H9 (cell line): ENCODE measurements around the gene SH2D1B. TPM values are rescaled to one million over a fixed set of nuclear protein-coding genes. Genes with fewer than 3 reads are reported as not detected.

Source experiments
- DNase-seq: peaks from one replicate; pipeline ENCODE4 v3.0.0-alpha.2; 2017
- H2AFZ ChIP-seq: one replicate; pipeline ENCODE4 v1.6.1; 2013; ENCODE audit warnings: mild to moderate bottlenecking, low read length, control low read depth, moderate library complexity
- H2AK5ac ChIP-seq: 2 replicates; pipeline ENCODE4 v1.6.1; 2013; ENCODE audit warnings: low read length, control low read depth, mixed read lengths; ENCODE audit not compliant: insufficient read length
- H2BK120ac ChIP-seq: one replicate; pipeline ENCODE4 v1.6.1; 2013; ENCODE audit warnings: low read depth, mild to moderate bottlenecking, low read length, control low read depth, inconsistent platforms; ENCODE audit not compliant: poor library complexity, severe bottlenecking
- H2BK12ac ChIP-seq: 2 replicates; pipeline ENCODE4 v1.6.1; 2013; ENCODE audit warnings: low read length, control low read depth, mixed read lengths, low read depth; ENCODE audit not compliant: insufficient read length
- H2BK15ac ChIP-seq: 2 replicates; pipeline ENCODE4 v1.6.1; 2013; ENCODE audit warnings: low read depth, low read length, control low read depth
- H2BK20ac ChIP-seq: one replicate; pipeline ENCODE4 v1.6.1; 2013; ENCODE audit warnings: low read depth, mild to moderate bottlenecking, low read length, control low read depth, inconsistent platforms; ENCODE audit not compliant: poor library complexity, severe bottlenecking
- H2BK5ac ChIP-seq: 2 replicates; pipeline ENCODE4 v1.6.1; 2013; ENCODE audit warnings: low read length, control low read depth, mixed read lengths; ENCODE audit not compliant: insufficient read length
- H3K14ac ChIP-seq: 2 replicates; pipeline ENCODE4 v1.6.1; 2013; ENCODE audit warnings: low read length, control low read depth; ENCODE audit not compliant: insufficient read depth
- H3K18ac ChIP-seq: 2 replicates; pipeline ENCODE4 v1.6.1; 2013; ENCODE audit warnings: low read depth, mild to moderate bottlenecking, mixed read lengths, low read length, control low read depth; ENCODE audit not compliant: insufficient read length
- H3K23ac ChIP-seq: 2 replicates; pipeline ENCODE4 v1.6.1; 2013; ENCODE audit warnings: low read length, control low read depth, mixed read lengths, low read depth; ENCODE audit not compliant: insufficient read length
- H3K23me2 ChIP-seq: 2 replicates; pipeline ENCODE4 v1.6.1; 2013; ENCODE audit warnings: low read depth, mild to moderate bottlenecking, mixed read lengths, low read length, control low read depth; ENCODE audit not compliant: insufficient read length, poor library complexity, severe bottlenecking
- H3K27ac ChIP-seq: 2 replicates; pipeline ENCODE4 v1.5.1; 2013; ENCODE audit warnings: low read length, control low read depth, mixed read lengths, low read depth; ENCODE audit not compliant: insufficient read length
- H3K27me3 ChIP-seq: 2 replicates; pipeline ENCODE4 v1.6.1; 2013; ENCODE audit warnings: low read length, control low read depth, inconsistent platforms; ENCODE audit not compliant: insufficient read depth
- H3K4ac ChIP-seq: 2 replicates; pipeline ENCODE4 v1.6.1; 2013; ENCODE audit warnings: low read depth, mild to moderate bottlenecking, control low read depth, inconsistent platforms, low read length, moderate library complexity
- H3K4me1 ChIP-seq: 2 replicates; pipeline ENCODE4 v1.6.1; 2013; ENCODE audit warnings: low read length, control low read depth, inconsistent platforms; ENCODE audit not compliant: insufficient read depth
- H3K4me2 ChIP-seq: 2 replicates; pipeline ENCODE4 v1.6.1; 2013; ENCODE audit warnings: low read length, control low read depth, mixed read lengths; ENCODE audit not compliant: insufficient read length, insufficient read depth
- H3K56ac ChIP-seq: 2 replicates; pipeline ENCODE4 v1.6.1; 2013; ENCODE audit warnings: low read depth, mild to moderate bottlenecking, mixed read lengths, low read length, control low read depth; ENCODE audit not compliant: insufficient read length
- H3K79me1 ChIP-seq: 2 replicates; pipeline ENCODE4 v1.6.1; 2013; ENCODE audit warnings: low read depth, mild to moderate bottlenecking, moderate library complexity, low read length, control low read depth, inconsistent platforms; ENCODE audit not compliant: insufficient read depth, poor library complexity, severe bottlenecking
- H3K79me2 ChIP-seq: 2 replicates; pipeline ENCODE4 v1.6.1; 2013; ENCODE audit warnings: low read length, control low read depth, inconsistent platforms; ENCODE audit not compliant: insufficient read depth
- H3K9ac ChIP-seq: 2 replicates; pipeline ENCODE4 v1.6.1; 2013; ENCODE audit warnings: low read length, control low read depth, mixed read lengths; ENCODE audit not compliant: insufficient read length; ENCODE audit errors: extremely low read depth
- H3K9me3 ChIP-seq: one replicate; pipeline ENCODE4 v1.6.1; 2013; ENCODE audit warnings: low read depth, low read length, inconsistent platforms; ENCODE audit not compliant: control insufficient read depth
- H3T11ph ChIP-seq: one replicate; pipeline ENCODE4 v1.6.1; 2013; ENCODE audit warnings: mild to moderate bottlenecking, low read length, control low read depth, inconsistent platforms
- H4K20me1 ChIP-seq: one replicate; pipeline ENCODE4 v1.6.1; 2013; ENCODE audit not compliant: control insufficient read depth, insufficient read length, insufficient read depth
- H4K5ac ChIP-seq: 2 replicates; pipeline ENCODE4 v1.6.1; 2013; ENCODE audit warnings: low read depth, mild to moderate bottlenecking, mixed read lengths, low read length, control low read depth; ENCODE audit not compliant: insufficient read length
- H4K8ac ChIP-seq: replicated peaks from 2 replicates; pipeline ENCODE4 v1.6.1; 2013; ENCODE audit warnings: low read length, control low read depth, mixed read lengths, low read depth; ENCODE audit not compliant: insufficient read length
- H4K91ac ChIP-seq: 2 replicates; pipeline ENCODE4 v1.6.1; 2013; ENCODE audit warnings: low read depth, mild to moderate bottlenecking, moderate library complexity, mixed read lengths, low read length, control low read depth; ENCODE audit not compliant: insufficient read length
- H3K27ac Mint-ChIP-seq, 3 experiments: 2 replicates in 2 of 3; 3 replicates in 1 of 3; pipeline ENCODE4 v1.8.0; 2020 to 2021; ENCODE audit warnings: mixed read lengths in 3 of 3, mild to moderate bottlenecking in 1 of 3, moderate library complexity in 1 of 3
- H3K27me3 Mint-ChIP-seq: 2 replicates; pipeline ENCODE4 v1.8.0; 2021; ENCODE audit warnings: low read depth, mild to moderate bottlenecking, moderate library complexity, mixed read lengths
- H3K36me3 Mint-ChIP-seq, 3 experiments: 2 replicates in 2 of 3; 3 replicates in 1 of 3; pipeline ENCODE4 v1.8.0; 2020 to 2021; ENCODE audit warnings: low read depth in 3 of 3, mixed read lengths in 3 of 3; ENCODE audit not compliant: insufficient read depth in 1 of 3
- H3K4me1 Mint-ChIP-seq, 2 experiments: 2 replicates each; pipeline ENCODE4 v1.8.0; 2020; ENCODE audit warnings: mixed read lengths in 2 of 2
- H3K4me3 Mint-ChIP-seq, 2 experiments: 2 replicates in 1 of 2; 3 replicates in 1 of 2; pipeline ENCODE4 v1.8.0; 2020 to 2021; ENCODE audit warnings: mild to moderate bottlenecking in 2 of 2, mixed read lengths in 2 of 2, moderate library complexity in 1 of 2
- H3K9me3 Mint-ChIP-seq, 2 experiments: 2 replicates in 1 of 2; 3 replicates in 1 of 2; pipeline ENCODE4 v1.8.0; 2020; ENCODE audit warnings: mild to moderate bottlenecking in 2 of 2, mixed read lengths in 2 of 2, moderate library complexity in 1 of 2
- CTCF ChIP-seq: fragments of 200-600 bp; sonication (generic); conservative IDR thresholded peaks from 3 replicates; pipeline ENCODE4 v1.8.0; 2021; ENCODE audit warnings: antibody characterized with exemption, mild to moderate bottlenecking
- WGBS: extraction: QIAGEN DNeasy Blood & Tissue Kit; methylation state at CpG from one replicate; pipeline ENCODE4 v1.1.7; 2013; ENCODE audit warnings: missing lambda C conversion rate, low lambda C conversion rate, mixed read lengths; ENCODE audit not compliant: insufficient read length; ENCODE audit errors: extremely low coverage; 5-methylcytosine and 5-hydroxymethylcytosine counted together
- total RNA-seq: library from RNA; stranded (reverse); gene quantifications from 2 replicates; pipeline ENCODE4 v1.2.1, GENCODE V29; 2021

Gene SH2D1B
- total RNA-seq, 1 experiment from 2014 or later: not detected

DNA sequence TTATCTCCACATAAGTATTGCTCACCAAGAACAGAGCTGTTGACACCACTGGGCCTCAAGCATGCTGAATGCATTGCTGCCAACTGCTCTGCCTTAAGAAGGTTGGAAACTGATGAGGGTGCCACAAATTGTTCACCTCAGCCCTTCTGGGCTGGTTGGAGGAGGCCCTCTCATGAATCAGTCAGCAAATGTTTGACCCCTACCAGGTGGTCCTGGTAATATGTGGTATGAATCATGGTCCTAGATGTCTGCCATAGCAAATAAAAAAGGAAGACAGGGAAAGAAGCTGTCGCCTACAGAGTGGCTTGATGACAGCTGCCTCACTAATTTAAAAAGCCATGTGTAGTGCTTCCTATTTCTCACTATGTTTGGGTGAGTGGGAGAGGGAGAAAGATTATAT lies 47.4 kb downstream of the SH2D1B start:
- H4K8ac ChIP-seq: no peak overlapping the region
- WGBS: no CpG with 5 or more reads among the region's 1 CpG
- TF ChIP-seq CTCF: no peak
- H3K56ac ChIP-seq: no peak overlapping the region
- H3K4ac ChIP-seq: no peak overlapping the region
- no peak overlapping the region for H2AFZ ChIP-seq
- H3K27ac ChIP-seq: no peak overlapping the region
- no peak overlapping the region for H4K91ac ChIP-seq
- H3K4me3 Mint-ChIP-seq: no peak overlapping the region
- no peaks in the 10 kb centered on the region for H3K79me2 ChIP-seq
- no peak overlapping the region for H2BK120ac ChIP-seq
- no peak overlapping the region for H2BK12ac ChIP-seq
- H3K18ac ChIP-seq: no peak overlapping the region
- no peaks in the 10 kb centered on the region for H3K27me3 Mint-ChIP-seq
- H3T11ph ChIP-seq: no peak overlapping the region
- H3K27ac Mint-ChIP-seq: no peak overlapping the region
- no peaks in the 10 kb centered on the region for H3K4me1 ChIP-seq
- no peaks in the 10 kb centered on the region for H3K9me3 Mint-ChIP-seq
- no peaks in the 10 kb centered on the region for H3K9me3 ChIP-seq
- peaks cover 0 to 11% (median 3%) of the 10 kb centered on the region in 3 experiments; a peak in 4 of 7 replicates for H3K36me3 Mint-ChIP-seq
- H2BK5ac ChIP-seq: no peak overlapping the region
- H3K4me1 Mint-ChIP-seq: peaks cover 0 to 7% of the 10 kb centered on the region in 2 experiments; a peak in 2 of 4 replicates
- H3K23me2 ChIP-seq: no peaks in the 10 kb centered on the region
- no peaks in the 10 kb centered on the region for H3K79me1 ChIP-seq
- no peak overlapping the region for H2BK20ac ChIP-seq
- no peak for DNase-seq
- no peak overlapping the region for H3K23ac ChIP-seq
- no peak overlapping the region for H2BK15ac ChIP-seq
- no peak overlapping the region for H2AK5ac ChIP-seq
- no peaks in the 10 kb centered on the region for H4K20me1 ChIP-seq
- no peaks in the 10 kb centered on the region for H3K27me3 ChIP-seq
- no peak overlapping the region for H4K5ac ChIP-seq
- no peak overlapping the region for H3K9ac ChIP-seq
- no peak overlapping the region for H3K4me2 ChIP-seq
- no peak overlapping the region for H3K14ac ChIP-seq
